SJCRH30 (cell line): ENCODE measurements around the gene EPHA7. TPM values are rescaled to one million over a fixed set of nuclear protein-coding genes. Genes with fewer than 3 reads are reported as not detected.

Source experiments
- DNase-seq, 2 experiments: peaks; one replicate each; pipeline ENCODE4 v3.0.0-alpha.2; 2015 to 2020
- H3K27ac ChIP-seq: fragments of 250-450 bp; sonication (Bioruptor Pico); 2 replicates; pipeline ENCODE4 v1.5.1; 2020; ENCODE audit warnings: mild to moderate bottlenecking, moderate library complexity
- H3K27me3 ChIP-seq: fragments of 250-450 bp; sonication (Bioruptor Pico); 2 replicates; pipeline ENCODE4 v1.5.1; 2020; ENCODE audit warnings: mild to moderate bottlenecking, moderate library complexity
- H3K36me3 ChIP-seq: fragments of 250-450 bp; sonication (Bioruptor Pico); 2 replicates; pipeline ENCODE4 v1.5.1; 2020; ENCODE audit warnings: mild to moderate bottlenecking, moderate library complexity
- H3K4me1 ChIP-seq: fragments of 250-450 bp; sonication (Bioruptor Pico); 2 replicates; pipeline ENCODE4 v1.5.1; 2020; ENCODE audit warnings: mild to moderate bottlenecking, moderate library complexity
- H3K4me3 ChIP-seq: fragments of 250-450 bp; sonication (Bioruptor Pico); 2 replicates; pipeline ENCODE4 v1.5.1; 2020; ENCODE audit warnings: mild to moderate bottlenecking, moderate library complexity
- H3K9me3 ChIP-seq: fragments of 250-450 bp; sonication (Bioruptor Pico); replicated peaks from 2 replicates; pipeline ENCODE4 v1.5.1; 2020; ENCODE audit warnings: mild to moderate bottlenecking, moderate library complexity
- total RNA-seq: library from RNA; depleted of rRNA; stranded (reverse); fragments of >200 nt; shearing (Covaris generic); gene quantifications from 2 replicates; pipeline ENCODE4 v1.2.3, GENCODE V29; 2014

The EPHA7 gene
- total RNA-seq, 1 experiment from 2014 or later: 89.0 TPM

GRCh38 chr6:93278241-93278640 is 141.1 kb downstream of the EPHA7 start:
- no peaks in the 10 kb centered on the region for H3K4me1 ChIP-seq
- no peaks in the 10 kb centered on the region for H3K9me3 ChIP-seq
- no peak for DNase-seq
- H3K36me3 ChIP-seq: peaks cover 6% of the 10 kb centered on the region; the same call in 1 of the 2 replicates
- H3K4me3 ChIP-seq: no peak overlapping the region
- H3K27ac ChIP-seq: no peak overlapping the region
- no peaks in the 10 kb centered on the region for H3K27me3 ChIP-seq

- no peak for DNase-seq
- H3K27ac ChIP-seq: no peak overlapping the region
- H3K4me3 ChIP-seq: no peak overlapping the region
- H3K27me3 ChIP-seq: no peaks in the 10 kb centered on the region
- H3K4me1 ChIP-seq: no peaks in the 10 kb centered on the region
- peaks cover 22% of the 10 kb centered on the region for H3K36me3 ChIP-seq
- H3K9me3 ChIP-seq: no peaks in the 10 kb centered on the region
Measured at GRCh38 chr6:93272896-93273295, 146.5 kb downstream of the EPHA7 start.

- H3K27ac ChIP-seq: no peak overlapping the region
- no peak overlapping the region for H3K4me3 ChIP-seq
- no peaks in the 10 kb centered on the region for H3K27me3 ChIP-seq
- no peak for DNase-seq
- no peaks in the 10 kb centered on the region for H3K9me3 ChIP-seq
- peaks cover 24% of the 10 kb centered on the region for H3K36me3 ChIP-seq
- H3K4me1 ChIP-seq: no peaks in the 10 kb centered on the region
Measured at GRCh38 chr6:93272211-93272610, 147.1 kb downstream of the EPHA7 start.

- H3K4me3 ChIP-seq: no peak overlapping the region
- no peaks in the 10 kb centered on the region for H3K4me1 ChIP-seq
- peaks cover 50% of the 10 kb centered on the region for H3K36me3 ChIP-seq
- H3K9me3 ChIP-seq: no peaks in the 10 kb centered on the region
- DNase-seq: no peak
- no peaks in the 10 kb centered on the region for H3K27me3 ChIP-seq
- H3K27ac ChIP-seq: no peak overlapping the region
Measured at GRCh38 chr6:93266116-93266817, 153.1 kb downstream of the EPHA7 start.

GRCh38 chr6:93260881-93261280 is 158.5 kb downstream of the EPHA7 start:
- Histone ChIP-seq H3K36me3 (peaks cover 52% of the 10 kb centered on the region), H3K4me3 (no peak overlapping the region), H3K27ac (no peak overlapping the region), H3K27me3 (no peaks in the 10 kb centered on the region), H3K4me1 (no peaks in the 10 kb centered on the region), H3K9me3 (no peaks in the 10 kb centered on the region)
- no peak for DNase-seq

GRCh38 chr6:93259332-93259731 is 160.0 kb downstream of the EPHA7 start:
- no peak overlapping the region for H3K27ac ChIP-seq
- H3K4me3 ChIP-seq: no peak overlapping the region
- no peaks in the 10 kb centered on the region for H3K27me3 ChIP-seq
- no peaks in the 10 kb centered on the region for H3K9me3 ChIP-seq
- peaks cover 64% of the 10 kb centered on the region for H3K36me3 ChIP-seq
- no peak for DNase-seq
- no peaks in the 10 kb centered on the region for H3K4me1 ChIP-seq

- Histone ChIP-seq H3K4me3 (no peak overlapping the region), H3K4me1 (no peaks in the 10 kb centered on the region), H3K27ac (no peak overlapping the region), H3K27me3 (no peaks in the 10 kb centered on the region), H3K9me3 (no peaks in the 10 kb centered on the region), H3K36me3 (peaks cover 59% of the 10 kb centered on the region)
- DNase-seq: no peak
Measured at GRCh38 chr6:93252930-93253329, 166.4 kb downstream of the EPHA7 start.

- no peak for DNase-seq
- Histone ChIP-seq H3K27ac (no peak overlapping the region), H3K27me3 (no peaks in the 10 kb centered on the region), H3K4me3 (no peak overlapping the region), H3K4me1 (no peaks in the 10 kb centered on the region), H3K36me3 (peaks cover 50% of the 10 kb centered on the region), H3K9me3 (no peaks in the 10 kb centered on the region)
Measured at GRCh38 chr6:93248631-93249030, 170.7 kb downstream of the EPHA7 start.

GRCh38 chr6:93243231-93243778 is 176.1 kb downstream of the EPHA7 start:
- no peaks in the 10 kb centered on the region for H3K27me3 ChIP-seq
- no peaks in the 10 kb centered on the region for H3K9me3 ChIP-seq
- no peak overlapping the region for H3K27ac ChIP-seq
- peaks cover 36% of the 10 kb centered on the region for H3K36me3 ChIP-seq
- no peak for DNase-seq
- H3K4me1 ChIP-seq: no peaks in the 10 kb centered on the region; the same call in 1 of the 2 replicates
- H3K4me3 ChIP-seq: no peak overlapping the region

GRCh38 chr6:93242049-93242448 is 177.3 kb downstream of the EPHA7 start:
- H3K27ac ChIP-seq: no peak overlapping the region
- H3K9me3 ChIP-seq: no peaks in the 10 kb centered on the region
- H3K27me3 ChIP-seq: no peaks in the 10 kb centered on the region
- H3K4me3 ChIP-seq: no peak overlapping the region
- no peak for DNase-seq
- no peaks in the 10 kb centered on the region; the same call in 1 of the 2 replicates for H3K4me1 ChIP-seq
- peaks cover 34% of the 10 kb centered on the region for H3K36me3 ChIP-seq

- Histone ChIP-seq H3K9me3 (no peaks in the 10 kb centered on the region), H3K27ac (no peak overlapping the region), H3K36me3 (peaks cover 13% of the 10 kb centered on the region; the same call in 1 of the 2 replicates), H3K4me1 (no peaks in the 10 kb centered on the region; the same call in 1 of the 2 replicates), H3K4me3 (no peak overlapping the region), H3K27me3 (no peaks in the 10 kb centered on the region)
- DNase-seq: peak; percentile 40 to 58
Measured at GRCh38 chr6:93238632-93239031, 180.7 kb downstream of the EPHA7 start.

- H3K4me1 ChIP-seq: no peaks in the 10 kb centered on the region; the same call in 1 of the 2 replicates
- no peaks in the 10 kb centered on the region for H3K36me3 ChIP-seq
Measured at GRCh38 chr6:93235775-93236174, 183.6 kb downstream of the EPHA7 start.

GRCh38 chr6:93226822-93227221 is 192.5 kb downstream of the EPHA7 start:
- no peaks in the 10 kb centered on the region for H3K4me1 ChIP-seq
- DNase-seq: no peak
- no peak overlapping the region for H3K4me3 ChIP-seq
- no peaks in the 10 kb centered on the region for H3K36me3 ChIP-seq
- H3K27ac ChIP-seq: no peak overlapping the region
- no peaks in the 10 kb centered on the region for H3K27me3 ChIP-seq
- H3K9me3 ChIP-seq: no peaks in the 10 kb centered on the region; the same call in 1 of the 2 replicates

More at GRCh38 chr6:93235775-93236174, 183.6 kb downstream of the EPHA7 start:
- no peak overlapping the region for H3K27ac ChIP-seq
- no peaks in the 10 kb centered on the region; the same call in 1 of the 2 replicates for H3K9me3 ChIP-seq
- no peaks in the 10 kb centered on the region for H3K27me3 ChIP-seq
- H3K4me3 ChIP-seq: no peak overlapping the region
- DNase-seq: no peak

GRCh38 chr6:93222071-93222851 is 197.1 kb downstream of the EPHA7 start:
- no peak overlapping the region for H3K27ac ChIP-seq
- no peak for DNase-seq
- no peaks in the 10 kb centered on the region for H3K9me3 ChIP-seq
- H3K27me3 ChIP-seq: no peaks in the 10 kb centered on the region
- no peaks in the 10 kb centered on the region for H3K36me3 ChIP-seq
- no peak overlapping the region for H3K4me3 ChIP-seq
- H3K4me1 ChIP-seq: no peaks in the 10 kb centered on the region

GRCh38 chr6:93219447-93219846 is 199.9 kb downstream of the EPHA7 start:
- no peak for DNase-seq
- Histone ChIP-seq H3K4me3 (no peak overlapping the region), H3K27ac (no peak overlapping the region), H3K9me3 (no peaks in the 10 kb centered on the region), H3K36me3 (no peaks in the 10 kb centered on the region), H3K27me3 (no peaks in the 10 kb centered on the region), H3K4me1 (no peaks in the 10 kb centered on the region)
